HG03280 (cell line): Measurements from ENCODE around the gene PRKN.
"Not testable (repeated sequence)": the region's sequence is repeated elsewhere in the genome, so short reads cannot be mapped to it uniquely, and the experiment has no call there.

Experiments used
- ATAC-seq: cut with Tn5 transposase; IDR thresholded peaks from one replicate; pipeline ENCODE4 v1.9.1; 2021; ENCODE audit warnings: mild to moderate bottlenecking, moderate library complexity; ENCODE audit not compliant: unreplicated experiment

Gene PRKN

DNA sequence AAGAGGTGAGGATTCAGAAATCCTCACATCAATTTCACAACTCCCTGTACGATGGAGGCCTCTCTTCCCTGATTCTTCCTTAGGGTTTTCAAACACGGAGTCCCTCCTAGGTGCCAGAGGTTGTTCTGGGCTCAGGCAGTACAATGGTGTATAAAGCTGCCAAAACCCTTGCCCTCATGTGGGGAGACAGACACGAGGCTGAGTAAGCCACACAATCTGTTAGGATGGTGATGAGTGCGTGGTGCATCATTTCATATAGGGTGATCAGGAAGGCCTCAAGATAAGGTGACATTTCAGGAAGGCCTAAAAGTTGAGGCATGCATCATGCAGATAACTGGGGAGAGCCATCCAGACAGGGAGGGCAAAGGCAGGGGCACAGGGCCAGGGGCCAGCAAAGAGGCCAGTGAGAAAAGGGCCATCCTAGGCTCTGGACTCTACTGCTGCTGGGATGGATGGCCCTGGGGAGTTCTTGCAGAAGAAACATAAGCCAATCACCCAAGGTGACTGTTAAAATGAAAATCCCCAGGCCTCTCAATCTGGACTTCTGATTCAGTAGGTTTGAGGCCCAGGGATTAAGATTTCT lies 186.5 kb downstream of the PRKN start:
- ATAC-seq = no peak

- ATAC-seq = no peak
Measured at GRCh38 chr6:162539321-162539720, 188.2 kb downstream of the PRKN start.

DNA sequence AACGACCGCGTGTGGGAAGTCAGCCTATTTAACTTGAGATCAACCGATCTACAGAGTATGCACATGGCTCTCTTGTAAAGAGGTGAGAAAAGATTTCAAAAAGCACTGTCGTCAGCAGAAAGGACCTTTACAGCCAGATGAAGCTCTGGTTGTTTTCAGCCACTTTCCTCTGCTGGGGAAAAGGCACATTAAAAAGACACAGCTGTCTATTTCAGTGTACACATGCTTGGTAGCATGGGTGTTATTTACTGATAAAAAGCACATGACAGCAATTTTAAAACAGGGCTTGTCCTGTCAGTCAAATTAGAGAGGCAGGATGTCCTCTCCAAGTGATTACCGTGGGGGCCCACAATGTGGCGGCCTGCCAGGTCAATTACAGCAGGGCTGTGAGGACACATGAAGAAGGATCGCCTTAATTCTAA lies 188.9 kb downstream of the PRKN start:
- no peak for ATAC-seq

- no peak for ATAC-seq
Measured at GRCh38 chr6:162533009-162533400, 194.6 kb downstream of the PRKN start.

DNA sequence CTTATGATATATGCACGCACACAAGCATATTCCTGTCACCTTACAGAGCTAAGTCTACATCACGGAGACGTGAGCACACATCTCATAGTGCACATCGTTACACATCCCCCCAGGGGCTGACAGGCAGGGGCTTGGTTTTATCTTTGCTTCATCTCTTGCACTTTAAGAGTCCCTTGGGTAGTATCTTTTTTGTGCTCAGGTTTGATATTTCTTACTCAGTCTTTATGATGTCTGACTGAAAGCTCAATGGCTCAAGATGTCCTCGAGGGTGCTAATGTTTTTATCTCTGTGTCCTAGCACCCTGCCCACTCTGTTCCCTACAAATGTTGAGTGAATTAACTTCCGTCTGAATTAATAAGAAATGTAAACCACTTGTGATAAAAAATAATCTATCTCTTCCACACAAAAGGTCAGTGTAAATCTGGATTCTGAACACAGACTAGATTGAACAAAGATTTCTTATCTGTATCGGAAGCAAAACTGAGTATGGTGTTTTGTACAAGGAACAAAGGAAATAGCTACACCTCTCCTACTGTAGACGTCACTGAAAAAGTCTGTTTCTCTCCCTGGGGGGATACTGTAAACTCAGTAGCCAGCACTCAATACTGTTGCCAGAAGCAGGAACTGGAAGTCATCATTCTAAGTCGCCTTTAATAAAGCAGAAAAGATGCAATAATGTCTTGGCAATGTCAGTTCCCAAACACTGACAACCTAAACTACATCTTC lies 195.1 kb downstream of the PRKN start:
- ATAC-seq = no peak

GRCh38 chr6:162531391-162531790 lies 196.2 kb downstream of the PRKN start:
- not testable (repeated sequence) for ATAC-seq

- ATAC-seq = no peak
Measured at GRCh38 chr6:162528538-162528937, 199.0 kb downstream of the PRKN start.

- no peak for ATAC-seq
Measured at GRCh38 chr6:162526960-162527359, 200.6 kb downstream of the PRKN start.

DNA sequence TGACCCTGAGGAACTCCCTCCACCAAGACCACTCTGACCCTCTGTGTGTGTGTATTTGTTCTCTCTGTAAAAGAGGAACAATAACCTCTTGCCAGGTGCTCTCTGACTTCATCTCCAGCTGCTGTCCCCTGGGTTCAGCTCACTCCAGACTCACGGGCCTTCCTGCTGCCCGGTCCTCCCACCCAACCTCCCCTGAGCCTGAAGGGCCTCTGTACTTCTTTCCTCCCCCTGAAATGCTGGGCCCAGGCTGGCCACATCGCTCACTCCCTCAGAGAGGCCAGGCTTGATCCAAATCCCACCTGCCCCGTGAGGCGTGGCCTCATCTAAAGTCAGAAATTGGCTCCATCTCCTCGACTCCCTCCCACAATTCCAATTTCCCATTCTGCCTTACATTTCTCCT lies 202.4 kb downstream of the PRKN start:
- no peak for ATAC-seq

- ATAC-seq = no peak
Measured at GRCh38 chr6:162512744-162513143, 214.8 kb downstream of the PRKN start.

DNA sequence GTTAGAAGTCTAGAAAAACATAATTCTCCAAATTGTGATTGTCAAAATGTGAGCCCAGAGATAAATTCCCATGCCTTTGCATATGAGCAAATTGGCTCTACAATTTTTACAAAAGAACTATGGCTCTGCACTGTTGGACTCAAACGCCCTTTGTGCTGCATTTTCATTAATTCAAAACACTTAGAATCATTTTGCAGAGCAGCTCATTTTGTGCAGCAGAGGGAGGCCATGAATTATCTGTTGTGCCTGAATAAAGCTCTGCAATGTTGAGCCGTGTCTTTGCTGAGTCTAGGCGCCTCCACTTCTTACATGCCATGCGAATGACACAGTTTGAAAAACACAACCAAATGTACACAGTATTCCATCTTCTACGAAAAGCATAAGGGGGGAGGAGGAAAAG lies 230.2 kb downstream of the PRKN start:
- ATAC-seq = no peak

DNA sequence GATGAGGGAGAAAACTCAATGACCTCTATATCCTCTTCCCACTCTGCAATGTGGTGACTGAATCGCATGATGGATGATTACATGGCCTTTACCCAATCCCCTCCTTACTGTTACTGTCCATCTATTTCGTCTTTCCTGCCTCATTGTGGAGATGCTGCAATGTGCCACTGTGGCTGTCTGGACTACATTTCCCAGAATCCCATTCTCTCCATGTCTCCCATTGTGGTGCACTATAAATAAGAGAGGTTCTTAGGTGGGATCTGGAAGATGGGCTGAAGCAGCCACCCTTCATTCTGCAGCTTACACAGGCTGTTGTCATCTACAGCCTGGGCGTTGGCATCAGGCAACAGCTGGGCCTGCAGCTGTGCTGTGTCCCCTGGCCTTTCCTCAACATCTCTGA lies 233.6 kb downstream of the PRKN start:
- ATAC-seq = no peak

- ATAC-seq = no peak
Measured at GRCh38 chr6:162491637-162492036, 235.9 kb downstream of the PRKN start.

- no peak for ATAC-seq
Measured at GRCh38 chr6:162489101-162489976, 238.2 kb downstream of the PRKN start.

DNA sequence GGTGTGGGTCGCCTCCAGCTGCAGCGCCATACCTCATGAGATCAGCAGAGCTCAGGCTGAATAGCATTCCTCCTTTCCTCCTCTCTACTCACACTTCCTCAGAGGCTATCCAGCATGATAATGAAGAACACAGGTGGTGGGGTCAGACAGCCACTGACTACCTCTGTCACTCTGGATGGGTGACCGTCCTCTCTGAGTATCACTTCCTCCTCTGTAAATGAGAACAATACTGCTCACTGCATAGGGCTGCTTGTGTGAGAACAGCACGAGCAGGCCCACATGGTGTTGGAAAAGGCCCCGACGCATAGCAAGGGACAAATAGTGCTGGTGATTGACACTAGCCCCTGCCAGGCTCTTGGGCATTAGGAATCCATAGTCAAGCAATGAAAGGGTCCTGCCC lies 239.1 kb downstream of the PRKN start:
- ATAC-seq = no peak

DNA sequence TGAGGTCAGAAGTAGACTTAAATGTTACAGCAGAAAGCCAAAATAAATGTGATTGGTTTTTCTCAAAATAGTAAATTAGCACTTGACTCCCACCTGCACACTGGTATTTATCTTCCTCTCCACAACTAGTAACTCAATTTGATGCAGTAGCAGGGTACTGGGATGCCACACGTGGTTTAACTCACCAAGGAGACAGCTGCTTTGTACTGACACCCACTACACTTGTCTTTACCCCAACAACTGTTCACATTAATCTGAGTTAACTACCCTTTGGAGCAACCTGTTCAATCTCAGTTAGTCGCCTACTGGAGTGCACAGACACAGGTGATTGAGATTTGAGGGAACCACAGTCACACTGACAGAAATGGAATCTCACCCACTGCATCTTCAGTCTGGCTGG lies 242.1 kb downstream of the PRKN start:
- ATAC-seq = no peak

GRCh38 chr6:162481938-162482337 lies 245.6 kb downstream of the PRKN start:
- no peak for ATAC-seq

DNA sequence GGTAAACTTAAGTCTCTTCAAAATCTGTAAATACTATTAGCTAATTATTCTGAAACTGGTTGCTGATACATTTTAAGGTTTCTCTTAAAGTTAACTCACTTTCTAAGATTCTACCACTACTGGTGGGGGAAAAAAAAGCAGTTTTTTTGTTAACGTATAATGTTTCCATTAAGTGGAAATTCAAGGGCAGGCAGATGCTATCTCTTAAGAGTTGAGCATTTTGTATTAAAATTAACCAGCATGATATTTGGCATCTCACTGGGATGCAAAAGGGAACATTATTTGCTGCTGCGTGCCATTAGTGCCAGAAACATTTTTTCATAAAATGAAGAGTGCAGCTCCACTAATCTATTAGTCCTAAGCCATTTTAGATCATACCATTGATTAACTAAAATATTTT lies 246.2 kb downstream of the PRKN start:
- no peak for ATAC-seq

DNA sequence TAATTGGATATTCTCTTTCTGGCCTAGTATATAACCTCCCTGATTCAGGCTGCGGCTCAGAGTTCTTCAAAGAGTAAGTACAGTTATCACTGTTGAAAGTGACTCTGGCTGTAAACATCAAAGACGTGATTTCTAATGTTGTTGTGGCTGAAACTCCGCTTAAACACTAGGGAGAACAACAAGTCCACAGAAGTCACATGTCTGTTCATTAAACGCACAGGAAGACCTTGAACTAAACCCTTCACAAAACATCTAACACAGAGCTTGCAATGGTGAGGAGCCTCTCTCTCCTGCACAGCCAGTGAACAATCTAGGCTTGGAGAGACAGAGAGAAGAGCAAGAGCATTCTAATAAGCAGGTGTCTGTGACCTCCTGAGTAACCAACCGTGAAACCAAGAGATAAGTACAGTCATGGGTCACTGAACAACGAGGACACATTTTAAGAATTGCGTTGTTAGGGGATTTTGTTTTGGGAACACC lies 249.3 kb downstream of the PRKN start:
- ATAC-seq = no peak

DNA sequence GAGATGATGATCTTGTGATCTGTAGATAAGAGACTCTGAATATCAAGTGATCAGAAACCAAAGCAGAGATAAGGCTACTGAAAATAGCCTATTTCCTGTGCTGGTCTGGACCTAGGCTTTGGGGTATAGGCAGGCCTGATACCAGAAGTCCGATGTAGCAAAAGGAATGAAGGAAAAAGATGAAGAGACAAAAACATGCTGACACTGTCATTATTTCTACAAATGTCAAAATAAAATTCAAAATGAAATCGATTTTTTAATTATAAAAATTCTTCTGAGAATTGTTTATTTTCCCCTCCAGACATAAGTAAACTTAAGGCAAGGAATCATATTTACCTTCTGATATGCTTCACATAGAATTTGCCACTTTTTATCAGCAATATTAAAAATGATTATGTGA lies 252.8 kb downstream of the PRKN start:
- ATAC-seq = no peak

GRCh38 chr6:162471842-162472241 lies 255.7 kb downstream of the PRKN start:
- no peak for ATAC-seq

DNA sequence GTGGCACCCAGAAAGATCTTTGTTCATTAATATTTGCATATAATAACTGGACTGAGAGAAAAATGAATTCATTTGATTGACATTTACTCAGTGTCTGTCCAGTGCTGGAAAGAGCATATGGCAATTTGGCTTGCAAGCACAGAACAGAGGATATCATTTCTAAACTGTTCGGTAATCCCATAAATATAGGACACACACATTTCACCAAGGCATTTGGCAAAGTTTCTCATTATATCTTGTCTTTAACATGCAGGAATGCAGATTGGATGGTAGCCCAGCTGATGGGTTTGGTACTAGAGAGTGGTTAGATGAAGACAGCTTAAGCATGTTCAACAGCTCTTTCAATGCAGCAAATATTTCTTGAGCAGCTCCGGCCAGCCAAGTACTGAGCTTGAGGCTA lies 259.2 kb downstream of the PRKN start:
- no peak for ATAC-seq
